Brain microvascular endothelial cell (primary cell): ENCODE measurements around the gene MBTPS1.

Experiments used
- DNase-seq: peaks from one replicate; pipeline ENCODE4 v3.0.0-alpha.2; 2020
- H3K27ac ChIP-seq: fragments of 250-450 bp; sonication (Bioruptor Pico); 2 replicates; pipeline ENCODE4 v1.5.1; 2020; ENCODE audit warnings: mild to moderate bottlenecking, moderate library complexity
- H3K27me3 ChIP-seq: fragments of 250-450 bp; sonication (Bioruptor Pico); replicated peaks from 2 replicates; pipeline ENCODE4 v1.5.1; 2020; ENCODE audit warnings: mild to moderate bottlenecking
- H3K36me3 ChIP-seq: fragments of 250-450 bp; sonication (Bioruptor Pico); replicated peaks from 2 replicates; pipeline ENCODE4 v1.5.1; 2020; ENCODE audit warnings: mild to moderate bottlenecking
- H3K4me3 ChIP-seq: 2 replicates; pipeline ENCODE4 v1.5.1; 2011; ENCODE audit warnings: low read depth, mild to moderate bottlenecking, control low read depth, low read length, moderate library complexity
- CTCF ChIP-seq: IDR thresholded peaks from 2 replicates; pipeline ENCODE4 v1.5.1; 2011; ENCODE audit warnings: low read depth, mild to moderate bottlenecking, moderate library complexity, low read length, control low read depth, inconsistent platforms; ENCODE audit errors: missing control alignments
- in situ Hi-C: cut with HindIII; loops from 2 replicates; pipeline ENCODE4 v1.10.0; 2017; ENCODE audit warnings: low sequenced_read_pairs, low pct_ligation_motif_present

MBTPS1 gene

GRCh38 chr16:84020353-84020752 is 96.4 kb downstream of the MBTPS1 start:
- Histone ChIP-seq H3K36me3 (no peaks in the 10 kb centered on the region), H3K4me3 (no peak overlapping the region), H3K27me3 (no peaks in the 10 kb centered on the region), H3K27ac (no peak overlapping the region)
- no peak for DNase-seq
- in situ Hi-C loops, result no loop called here
- no peak for TF ChIP-seq CTCF

GRCh38 chr16:84018710-84019109 is 98.0 kb downstream of the MBTPS1 start:
- Histone ChIP-seq H3K4me3 (no peak overlapping the region), H3K36me3 (no peaks in the 10 kb centered on the region), H3K27ac (no peak overlapping the region), H3K27me3 (no peaks in the 10 kb centered on the region)
- DNase-seq, result no peak
- TF ChIP-seq CTCF, result no peak
- in situ Hi-C loops, result no loop called here

GRCh38 chr16:84016477-84016876 is 100.3 kb downstream of the MBTPS1 start:
- Histone ChIP-seq H3K36me3 (no peaks in the 10 kb centered on the region), H3K4me3 (no peak overlapping the region), H3K27ac (no peak overlapping the region), H3K27me3 (no peaks in the 10 kb centered on the region)
- no peak for TF ChIP-seq CTCF
- no peak for DNase-seq
- in situ Hi-C loops, result no loop called here

GRCh38 chr16:84015399-84015798 is 101.3 kb downstream of the MBTPS1 start:
- no peak for TF ChIP-seq CTCF
- in situ Hi-C loops, result no loop called here
- Histone ChIP-seq H3K4me3 (no peak overlapping the region), H3K27me3 (no peaks in the 10 kb centered on the region), H3K36me3 (no peaks in the 10 kb centered on the region), H3K27ac (no peak overlapping the region)
- no peak for DNase-seq

- H3K27me3 ChIP-seq, result no peaks in the 10 kb centered on the region
- H3K4me3 ChIP-seq, result no peak overlapping the region
- H3K27ac ChIP-seq, result no peak overlapping the region
- TF ChIP-seq CTCF, result no peak
- in situ Hi-C loops, result no loop called here
- no peak for DNase-seq
- H3K36me3 ChIP-seq, result no peaks in the 10 kb centered on the region
Measured at GRCh38 chr16:84014570-84015327, 102.0 kb downstream of the MBTPS1 start.
